Measurements from ENCODE around the gene TSACC.
"Not testable (repeated sequence)": the region's sequence is repeated elsewhere in the genome, so short reads cannot be mapped to it uniquely, and the experiment has no call there.

Gene TSACC

DNA sequence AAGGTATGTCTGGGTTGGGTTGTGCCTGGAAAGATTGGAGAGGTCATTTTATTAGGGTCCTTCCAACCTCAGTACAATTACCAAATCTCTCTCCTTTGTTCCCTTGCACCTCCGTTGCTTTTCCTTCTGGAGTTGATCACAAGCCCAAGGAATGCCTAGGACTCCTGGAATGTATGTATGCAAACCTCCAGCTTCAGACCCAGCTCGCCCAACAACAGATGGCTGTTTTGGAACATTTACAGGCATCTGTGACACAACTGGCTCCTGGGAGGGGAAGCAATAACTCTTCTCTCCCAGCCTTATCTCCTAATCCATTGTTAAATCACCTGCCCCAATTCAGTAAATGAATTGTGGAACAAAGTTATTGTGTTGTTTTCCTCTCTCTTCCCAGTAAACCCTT, 8.3 kb downstream of the TSACC start:
- no peak for DNase-seq (ENCODE audit: low read depth)

DNA sequence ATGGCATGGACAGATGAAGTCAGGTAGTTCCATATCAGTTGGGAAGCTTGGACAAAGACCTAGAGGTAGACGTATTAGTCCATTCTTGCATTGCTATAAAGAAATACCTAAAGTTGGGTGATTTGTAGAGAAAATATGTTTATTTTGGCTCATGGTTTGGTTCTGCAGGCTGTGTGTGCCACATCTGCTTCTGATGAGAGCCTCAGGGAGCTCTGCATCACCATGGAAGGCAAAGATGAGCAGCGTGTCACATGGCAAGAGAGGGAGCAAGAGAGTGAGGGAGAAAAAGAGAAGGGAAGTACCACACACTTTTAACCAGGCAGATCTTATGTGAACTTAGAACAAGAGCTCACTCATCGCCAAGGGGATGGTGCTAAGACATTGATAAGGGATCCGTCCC, 9.0 kb downstream of the TSACC start:
- DNase-seq (ENCODE audit: low read depth), result no peak

DNA sequence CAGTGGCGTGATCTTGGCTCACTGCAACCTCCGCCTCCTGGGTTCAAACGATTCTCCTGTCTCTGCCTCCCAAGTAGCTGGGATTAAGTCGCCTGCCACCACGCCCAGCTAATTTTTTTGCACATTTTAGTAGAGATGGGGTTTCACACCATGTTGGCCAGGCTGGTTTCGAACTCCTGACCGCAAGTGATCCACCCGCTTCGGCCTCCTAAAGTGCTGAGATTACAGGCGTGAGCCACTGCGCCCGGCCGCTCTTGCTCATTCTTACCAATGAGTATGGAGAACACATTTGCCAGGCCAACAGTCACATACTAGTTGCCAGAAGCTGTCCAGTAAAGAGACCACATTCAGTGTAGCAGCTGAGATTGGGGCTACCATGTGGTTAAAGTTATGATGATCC, 14.2 kb downstream of the TSACC start:
- not testable (repeated sequence) for DNase-seq (ENCODE audit: low read depth)

DNA sequence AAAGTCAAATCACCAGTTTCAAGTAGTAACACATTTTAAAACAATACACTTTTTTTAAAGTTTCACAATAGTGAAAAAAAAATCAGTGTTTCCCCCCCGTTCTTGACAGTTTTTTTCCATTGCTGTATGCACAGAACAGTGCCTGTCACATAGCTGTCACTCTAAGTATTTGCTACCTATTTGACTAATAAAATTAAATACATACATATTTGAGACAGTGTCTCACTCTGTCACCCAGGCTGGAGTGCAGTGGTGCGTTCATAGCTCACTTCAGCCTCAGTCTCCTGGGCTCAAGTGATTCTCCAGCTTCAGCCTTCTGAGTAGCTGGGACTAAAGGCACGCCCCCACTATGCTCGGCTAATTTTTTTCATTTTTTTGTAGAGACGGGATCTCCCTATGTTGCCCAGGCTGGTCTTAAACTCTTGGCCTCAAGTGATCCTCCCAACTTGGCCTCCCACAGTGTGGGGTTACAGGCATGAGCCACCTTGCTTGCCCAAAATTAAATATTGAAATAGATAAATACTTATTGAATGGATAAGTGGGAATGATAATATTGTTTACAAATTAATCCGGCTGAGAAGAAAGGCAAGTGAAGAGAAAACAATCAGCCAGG, 18.0 kb downstream of the TSACC start:
- no peak for DNase-seq (ENCODE audit: low read depth)

DNA sequence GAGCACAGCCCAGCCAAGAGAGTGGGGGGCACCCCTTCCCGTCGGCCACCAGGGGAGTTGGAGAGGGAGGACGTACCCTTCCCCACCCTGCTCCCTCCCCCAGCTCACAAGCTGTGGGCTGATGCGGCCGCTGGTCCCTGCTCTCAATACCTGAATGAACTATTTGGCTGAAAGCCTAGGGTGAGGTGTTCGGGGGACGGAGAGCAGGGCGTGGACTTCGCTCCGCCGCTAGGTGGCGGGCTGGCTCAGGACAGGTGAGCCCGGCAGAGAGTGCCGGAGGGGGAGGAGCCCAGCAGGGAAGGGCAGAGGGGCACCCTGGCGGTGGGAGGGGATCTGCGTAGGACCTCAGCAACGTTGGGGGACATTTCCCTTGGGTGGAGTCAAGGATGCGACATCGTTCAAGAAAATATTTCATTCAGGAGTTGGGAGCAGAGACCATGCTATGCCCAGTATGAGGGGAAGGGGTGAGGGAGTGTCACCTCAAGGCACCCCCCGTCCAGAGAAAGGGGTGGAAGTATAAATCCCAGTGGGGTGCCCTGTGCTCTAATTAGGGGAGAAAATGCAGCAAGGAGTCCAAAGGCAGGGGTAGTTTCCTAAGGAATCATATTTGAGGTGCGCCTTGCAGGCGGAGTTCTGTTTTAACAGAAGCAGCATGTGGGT, 18.7 kb downstream of the TSACC start:
- peak; percentile 54 for DNase-seq (ENCODE audit: low read depth)

DNA sequence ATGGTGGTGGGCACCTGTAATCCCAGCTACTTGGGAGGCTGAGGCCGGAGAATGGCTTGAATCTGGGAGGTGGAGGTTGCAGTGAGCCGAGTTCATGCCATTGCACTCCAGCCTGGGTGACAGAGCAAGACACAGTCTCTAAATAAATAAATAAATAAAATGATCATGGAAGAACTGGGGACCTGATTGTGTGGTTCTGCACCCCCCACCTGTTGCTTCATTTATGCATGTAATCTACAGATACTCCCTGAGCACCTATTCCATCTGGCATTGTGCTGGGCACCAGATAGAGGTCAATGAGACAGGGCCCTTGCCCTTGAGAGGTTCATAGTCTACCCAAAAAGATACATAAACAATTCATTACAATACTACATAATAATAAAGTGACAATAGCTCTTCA, 19.7 kb downstream of the TSACC start:
- DNase-seq (ENCODE audit: low read depth), result no peak

DNA sequence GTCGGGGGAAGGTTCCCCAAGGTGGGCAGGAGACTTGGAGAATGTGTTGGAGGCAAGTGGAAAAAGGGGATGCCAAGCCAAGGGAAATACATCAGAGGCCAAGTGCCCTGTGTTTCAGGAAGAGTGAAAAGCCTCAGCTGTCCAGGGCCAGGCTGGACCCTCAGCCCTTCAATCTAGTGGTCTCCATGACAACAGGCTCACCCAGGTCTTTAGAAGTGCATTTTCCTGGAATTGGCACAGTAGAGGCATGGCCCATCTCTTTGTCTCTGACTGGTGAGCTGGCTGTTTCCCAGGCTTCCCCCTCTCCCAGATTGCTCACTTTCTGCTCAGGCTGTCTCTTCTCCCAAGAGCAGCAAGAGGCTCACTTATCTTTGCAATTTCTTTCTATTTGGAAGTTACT, 20.3 kb downstream of the TSACC start:
- DNase-seq (ENCODE audit: low read depth), result no peak

DNA sequence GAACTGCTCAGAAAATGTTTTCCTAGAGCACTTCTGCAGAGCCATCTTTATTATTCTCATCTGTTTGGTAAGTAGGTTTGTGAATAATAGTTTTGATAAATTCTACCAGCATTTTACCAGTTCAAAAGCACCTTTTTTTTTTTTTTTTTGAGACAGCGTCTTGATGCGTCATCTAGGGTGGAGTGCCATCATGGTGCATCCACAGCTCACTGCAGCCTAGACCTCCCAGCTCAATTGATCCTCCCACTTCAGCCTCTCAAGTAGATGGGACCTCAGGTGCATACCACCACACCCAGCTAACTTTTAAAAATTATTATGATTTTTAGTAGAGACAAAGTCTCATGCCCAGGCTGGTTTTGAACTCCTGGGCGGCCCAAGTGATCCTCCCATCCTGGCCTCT, 20.9 kb downstream of the TSACC start:
- DNase-seq (ENCODE audit: low read depth), result no peak

DNA sequence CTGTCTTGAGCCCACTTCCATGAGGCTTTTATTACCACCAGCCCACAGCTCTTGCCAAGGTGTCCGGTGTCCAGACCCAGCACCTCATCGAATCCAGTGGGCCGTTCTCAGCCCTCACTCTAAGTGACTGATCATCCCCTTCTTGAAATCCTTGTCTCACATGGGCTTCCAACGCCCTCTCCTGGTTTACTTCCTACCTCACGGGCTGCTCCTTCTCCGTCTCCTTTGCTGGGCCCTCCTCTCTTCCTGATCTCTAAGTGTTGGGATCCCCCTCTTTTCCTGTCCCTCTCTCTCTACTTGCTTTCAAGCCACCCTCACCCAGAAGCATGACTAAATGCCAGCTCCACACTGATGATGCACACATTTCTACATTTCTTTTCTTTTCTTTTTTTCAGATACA, 21.6 kb downstream of the TSACC start:
- DNase-seq (ENCODE audit: low read depth), result no peak

DNA sequence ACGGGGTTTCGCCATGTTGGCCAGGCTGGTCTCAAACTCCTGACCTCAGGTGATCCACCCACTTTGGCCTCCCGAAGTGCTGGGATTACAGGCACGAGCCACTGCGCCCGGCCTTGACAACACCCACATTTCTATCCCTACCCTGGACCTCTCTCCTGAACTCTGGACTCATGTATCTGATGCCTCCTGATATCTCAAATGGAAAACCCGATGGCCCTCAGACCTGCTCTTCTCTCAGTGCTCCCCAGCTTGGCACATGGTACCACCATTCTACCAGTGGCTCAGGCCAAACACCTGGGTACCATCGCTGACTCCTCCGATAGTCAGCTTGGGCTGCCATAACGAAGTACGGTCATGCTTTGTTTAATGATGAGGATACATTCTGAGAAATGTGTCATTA, 22.2 kb downstream of the TSACC start:
- DNase-seq (ENCODE audit: low read depth), result no peak

DNA sequence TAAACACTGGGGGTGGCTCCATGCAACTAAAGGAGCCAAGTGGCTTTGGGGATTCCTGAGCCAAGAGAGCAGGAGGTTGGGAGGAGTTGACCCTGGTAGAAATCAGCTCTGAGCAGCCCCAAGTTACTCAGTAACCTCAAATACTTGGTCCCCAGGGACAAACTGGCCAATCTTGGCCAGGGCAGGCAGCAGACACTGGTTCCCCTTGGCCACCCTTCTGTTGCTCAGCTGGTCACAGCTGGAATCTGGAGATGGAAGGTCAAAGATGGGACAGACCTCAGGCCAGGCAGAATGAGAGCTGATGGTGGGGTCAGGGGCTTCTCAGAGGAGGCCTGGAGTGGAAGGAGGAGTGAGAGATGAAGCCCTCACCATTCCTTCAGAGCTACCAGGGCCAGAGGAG, 27.4 kb downstream of the TSACC start:
- DNase-seq (ENCODE audit: low read depth), result no peak

DNA sequence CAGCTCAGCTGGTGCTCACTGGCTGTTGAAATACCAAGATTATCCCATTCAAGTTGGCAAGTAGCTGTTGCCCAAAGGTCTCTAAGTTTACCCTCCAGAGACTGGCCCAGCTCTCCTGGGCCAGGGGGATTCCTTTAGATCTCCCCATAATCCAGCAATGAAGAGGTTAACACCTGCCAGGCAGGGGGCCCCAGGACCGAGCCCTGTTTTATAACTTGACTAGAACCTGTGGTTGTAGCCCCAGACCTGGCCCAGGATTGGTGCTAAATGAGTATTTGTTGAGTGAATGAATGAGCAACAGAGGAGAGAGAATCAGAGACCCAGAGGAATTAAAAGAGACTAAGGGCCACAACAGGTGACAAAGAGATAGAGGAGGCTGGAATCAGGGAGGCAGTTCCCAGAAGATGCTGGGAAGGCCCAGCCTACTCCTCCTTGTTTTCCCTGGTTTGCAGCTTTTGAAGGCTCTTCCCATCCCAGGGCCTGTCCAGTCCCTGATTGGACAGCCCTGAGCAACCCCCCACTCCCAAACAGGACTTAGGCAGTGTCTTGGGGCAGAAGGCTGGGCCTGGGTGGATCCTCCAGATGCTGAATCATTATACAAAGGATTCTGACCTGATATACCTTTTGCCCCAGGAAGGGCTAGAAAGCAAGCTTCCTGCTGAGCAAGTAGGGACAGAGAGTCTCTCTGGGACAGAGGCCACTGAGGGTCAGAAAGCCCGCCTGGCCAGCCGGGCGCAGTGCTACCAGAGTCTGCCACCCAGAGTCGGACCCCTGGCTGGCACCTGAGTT, 28.2 kb downstream of the TSACC start:
- DNase-seq (ENCODE audit: low read depth), result no peak

DNA sequence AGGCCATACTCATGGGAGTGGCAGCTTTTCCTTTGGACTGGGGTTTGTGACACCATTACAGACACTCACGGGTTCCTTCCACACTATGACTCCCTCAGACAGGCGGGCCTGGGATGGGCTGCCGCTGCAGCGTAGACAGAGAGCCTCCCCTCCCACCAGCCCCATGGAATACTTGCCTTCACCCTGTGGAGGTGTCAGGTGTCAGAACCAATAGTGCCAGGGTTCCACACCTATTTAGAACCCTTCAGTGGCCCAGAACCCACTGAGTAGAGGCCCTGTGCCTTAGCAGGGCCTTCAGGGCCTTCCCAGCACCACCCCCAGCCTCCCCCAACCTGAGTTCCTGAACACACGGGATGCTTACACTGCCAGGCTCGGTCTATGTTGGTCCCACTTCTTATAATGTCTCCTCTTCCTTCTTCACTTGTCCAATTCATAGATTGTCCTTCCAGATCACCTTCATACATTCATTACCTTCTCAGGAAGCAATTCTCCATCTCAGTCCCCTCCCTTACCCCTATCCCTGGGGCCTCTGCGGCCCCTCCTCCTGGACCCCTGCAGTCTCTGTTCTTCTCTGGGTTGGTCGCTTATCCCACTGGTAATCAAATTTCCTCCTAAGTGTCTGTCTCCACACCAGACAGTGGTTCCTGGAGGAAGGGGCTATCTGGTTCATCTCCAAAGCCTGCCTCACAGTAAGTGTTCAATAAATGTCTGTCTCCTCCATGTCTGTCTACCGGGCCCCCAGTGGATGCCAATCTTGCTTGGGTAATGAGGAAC, 29.2 kb downstream of the TSACC start:
- no peak for DNase-seq (ENCODE audit: low read depth)

DNA sequence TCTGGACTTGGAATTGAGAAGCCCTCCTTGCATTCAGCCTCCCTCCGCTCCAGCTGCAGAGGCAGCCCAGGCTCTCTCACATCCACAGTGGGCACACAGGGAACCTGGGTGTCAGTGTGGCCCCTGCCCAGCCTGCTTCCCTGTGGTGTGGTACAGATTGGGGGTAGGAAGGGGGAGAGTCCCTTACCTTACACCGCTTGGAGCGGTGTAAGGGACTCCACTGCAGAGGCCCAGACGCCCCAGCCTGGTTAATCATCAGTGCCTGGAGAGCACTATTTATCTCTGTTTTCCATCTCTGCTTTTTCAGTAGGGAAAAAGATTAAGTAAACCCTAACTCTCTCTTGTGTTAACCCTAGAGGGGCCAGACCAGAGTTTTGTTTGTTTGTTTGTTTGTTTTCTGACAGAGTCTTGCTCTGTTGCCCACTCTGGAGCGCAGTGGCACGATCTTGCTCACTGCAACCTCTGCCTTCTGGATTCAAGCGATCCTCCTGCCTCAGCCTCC, 29.9 kb downstream of the TSACC start:
- DNase-seq (ENCODE audit: low read depth), result no peak

DNA sequence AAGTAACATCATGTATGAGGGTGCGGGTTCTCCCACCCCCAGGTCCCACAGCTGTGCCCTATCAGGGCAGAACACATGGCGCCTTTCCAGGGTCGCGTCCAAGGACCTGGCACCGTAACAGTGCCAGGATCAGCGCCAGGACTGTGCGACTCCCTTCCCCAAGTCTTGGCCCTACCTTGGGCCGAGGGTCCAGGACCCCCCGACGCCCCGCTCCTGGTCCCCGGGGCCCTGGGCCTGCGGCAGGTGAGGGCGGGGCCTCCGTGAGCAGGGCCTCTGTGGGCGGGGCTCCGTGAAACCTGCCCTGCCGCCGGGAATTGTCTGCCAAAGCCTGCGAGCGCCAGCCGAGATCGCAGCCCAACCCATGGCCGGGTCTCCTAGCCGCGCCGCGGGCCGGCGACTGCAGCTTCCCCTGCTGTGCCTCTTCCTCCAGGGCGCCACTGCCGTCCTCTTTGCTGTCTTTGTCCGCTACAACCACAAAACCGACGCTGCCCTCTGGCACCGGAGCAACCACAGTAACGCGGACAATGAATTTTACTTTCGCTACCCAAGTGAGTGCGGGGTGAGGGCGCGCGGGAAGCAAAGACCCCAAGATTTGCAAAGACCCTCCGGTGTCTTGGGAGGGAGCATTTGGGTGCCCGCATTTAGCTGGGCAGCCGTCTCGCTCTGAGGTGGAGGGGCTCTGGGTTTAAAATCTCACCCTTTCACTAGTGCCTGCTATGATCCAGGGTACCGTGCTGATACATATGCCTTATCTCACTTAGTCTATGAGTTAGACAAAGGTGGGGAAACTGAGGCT, 30.8 kb downstream of the TSACC start, which contains the start of gene RHBG:
TSS of gene RHBG (plus strand) at position 323 of the 796 bp plus-strand sequence. CDS start at position 362, 39 bp downstream.
- DNase-seq (ENCODE audit: low read depth), result peak; percentile 13

DNA sequence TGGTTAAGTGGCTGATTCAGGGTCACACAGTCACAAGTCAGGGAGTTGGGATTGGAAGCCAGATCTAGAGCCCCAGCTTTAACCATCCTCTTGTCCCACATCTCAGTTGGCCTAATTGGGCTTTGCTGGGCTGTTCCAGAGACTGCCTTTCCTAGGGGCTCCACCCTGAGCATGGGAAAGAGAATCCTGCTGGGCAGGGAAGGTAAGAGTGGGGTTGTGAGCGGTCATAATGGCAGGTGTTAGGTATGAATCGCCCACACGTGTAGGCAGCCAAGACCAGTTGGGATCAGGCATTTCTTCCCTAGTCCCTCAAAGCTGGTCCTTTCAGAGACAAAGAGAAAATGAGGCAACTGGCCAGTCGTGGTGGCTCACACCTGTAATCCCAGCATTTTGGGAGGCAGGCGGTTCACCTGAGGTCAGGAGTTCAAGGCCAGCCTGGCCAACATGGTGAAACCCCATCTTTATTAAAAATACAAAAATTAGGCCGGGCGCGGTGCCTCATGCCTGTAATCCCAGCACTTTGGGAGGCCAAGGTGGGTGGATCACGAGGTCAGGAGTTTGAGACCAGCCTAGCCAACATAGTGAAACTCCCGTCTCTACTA, 31.5 kb downstream of the TSACC start:
- not testable (repeated sequence) for DNase-seq (ENCODE audit: low read depth)

DNA sequence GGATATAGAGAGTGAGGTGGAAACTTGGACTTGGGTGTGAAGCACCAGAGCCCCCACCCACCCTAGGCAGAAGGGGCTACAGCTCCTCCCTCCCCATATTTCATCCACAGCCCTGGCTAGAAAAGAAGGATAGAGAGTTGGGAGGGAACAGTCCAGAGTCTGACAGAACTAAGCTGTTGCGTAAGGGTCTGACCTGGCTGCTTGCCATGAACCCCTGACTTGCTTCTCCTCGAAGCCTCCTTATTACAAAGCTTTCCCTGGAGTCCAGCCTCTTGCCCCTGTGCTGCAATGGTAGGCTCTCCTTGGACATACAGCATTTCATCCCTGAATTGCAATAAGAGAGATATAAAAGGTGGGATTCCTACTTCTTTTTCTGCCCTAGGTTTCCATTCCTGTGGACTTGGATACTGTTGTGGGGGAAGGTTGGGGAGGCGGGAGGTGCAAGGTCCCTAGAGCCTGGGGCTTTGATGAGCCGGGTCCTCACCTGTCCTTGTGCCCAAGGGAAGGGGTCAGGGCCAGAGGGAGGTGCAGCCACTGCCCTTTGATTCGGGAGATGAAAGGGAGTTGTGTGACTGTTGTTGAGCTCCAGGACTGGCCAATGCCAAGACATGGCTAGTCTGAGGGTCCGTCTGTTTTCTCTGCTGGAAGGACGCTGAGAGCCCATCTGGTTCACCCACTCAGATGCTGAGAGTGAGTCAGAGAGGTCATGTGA, 33.4 kb downstream of the TSACC start:
- no peak for DNase-seq (ENCODE audit: low read depth)

DNA sequence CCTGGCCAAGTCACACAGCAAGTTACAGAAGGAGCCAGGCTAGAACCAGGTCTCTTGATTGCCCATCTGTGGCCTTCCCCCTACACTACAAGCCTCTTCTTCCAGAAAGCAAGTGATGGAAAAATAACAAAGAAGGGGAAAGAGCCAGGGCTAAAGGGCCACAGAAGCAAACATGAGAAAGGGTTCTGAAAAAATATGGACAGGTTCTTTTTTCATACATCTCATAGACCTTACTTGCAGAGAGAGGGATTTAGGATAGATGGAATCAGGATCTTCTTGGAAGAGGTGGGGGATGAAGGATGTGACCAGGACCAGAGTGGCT, 33.9 kb downstream of the TSACC start:
- no peak for DNase-seq (ENCODE audit: low read depth)

DNA sequence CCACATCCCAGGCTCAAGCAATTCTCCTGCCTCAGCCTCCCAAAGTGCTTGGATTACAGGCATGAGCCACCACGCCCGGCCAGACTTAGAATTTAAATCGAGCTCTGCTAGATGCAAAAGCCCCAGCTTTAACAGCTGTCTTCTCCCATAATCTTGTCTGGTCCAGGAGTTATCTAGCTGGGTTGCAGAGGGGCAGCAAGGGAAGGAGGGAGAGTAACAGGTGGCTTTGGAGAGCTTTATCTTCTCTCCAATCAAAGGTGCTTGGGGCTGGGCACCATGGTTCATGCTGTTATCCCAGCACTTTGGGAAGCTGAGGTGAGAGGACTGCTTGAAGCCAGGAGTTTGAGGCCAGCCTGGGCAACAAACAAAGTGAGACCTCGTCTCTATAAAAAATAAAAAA, 34.5 kb downstream of the TSACC start:
- no peak for DNase-seq (ENCODE audit: low read depth)

DNA sequence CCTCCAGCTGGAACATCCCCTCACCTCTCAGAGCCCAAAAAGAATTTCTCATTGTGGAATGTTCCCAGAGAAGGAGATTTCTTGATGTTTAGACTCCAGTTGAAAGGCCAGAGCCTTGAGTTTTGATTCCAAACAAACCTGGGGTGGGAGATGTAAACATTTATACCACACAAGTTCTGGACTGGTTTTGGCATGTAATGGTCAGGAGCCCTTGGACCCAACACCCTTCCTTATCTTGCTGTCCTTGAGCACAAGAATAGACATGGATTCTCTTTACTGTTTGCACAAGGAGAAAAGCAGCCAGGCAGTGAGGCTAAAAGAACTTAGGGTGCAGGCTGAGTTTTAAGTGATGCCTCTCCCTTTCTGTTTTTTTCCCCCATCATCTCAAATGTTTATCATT, 35.2 kb downstream of the TSACC start:
- no peak for DNase-seq (ENCODE audit: low read depth)

DNA sequence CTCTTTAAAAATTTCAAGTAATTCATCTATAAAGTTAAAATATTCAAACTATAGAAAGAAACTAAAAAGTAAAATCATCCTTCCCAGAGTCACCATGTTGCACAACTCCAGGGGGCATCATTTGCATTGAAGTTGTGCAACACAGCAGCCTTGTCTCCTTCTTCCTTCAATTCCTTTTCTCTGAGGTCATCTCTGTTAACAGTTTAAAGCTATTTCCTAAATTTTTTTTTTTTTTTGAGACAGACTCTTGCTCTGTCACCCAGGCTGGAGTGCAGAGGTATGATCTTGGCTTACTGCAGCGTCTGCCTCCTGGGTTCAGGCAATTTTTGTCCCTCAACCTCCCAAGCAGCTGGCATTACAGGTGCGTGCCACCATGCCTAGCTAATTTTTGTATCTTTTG, 37.8 kb downstream of the TSACC start:
- DNase-seq (ENCODE audit: low read depth), result no peak

Measured in stimulated activated CD4-positive, alpha-beta T cell treated with anti-CD3 and anti-CD28 coated beads, Interleukin-2, amount 100 ng/mL, for 4 hours (primary cell).